ENCODE data around the gene KIR3DL3. TPM values are rescaled to one million over a fixed set of nuclear protein-coding genes. Genes with fewer than 3 reads are reported as not detected.

Gene KIR3DL3
- total and polyA plus RNA-seq, 2 experiments from 2014 or later = not detected

- peaks cover 4% of the 10 kb centered on the region for H3K27me3 Mint-ChIP-seq (ENCODE audit: insufficient read depth, low read depth, poor library complexity)
- H3K9me3 Mint-ChIP-seq = peaks cover 84% of the 10 kb centered on the region
- TF ChIP-seq CTCF (conservative IDR thresholded peaks at IDR 0.05; ENCODE audit: low read depth in 2 of 2) = no peak
- TF ChIP-seq, protein P1, sequence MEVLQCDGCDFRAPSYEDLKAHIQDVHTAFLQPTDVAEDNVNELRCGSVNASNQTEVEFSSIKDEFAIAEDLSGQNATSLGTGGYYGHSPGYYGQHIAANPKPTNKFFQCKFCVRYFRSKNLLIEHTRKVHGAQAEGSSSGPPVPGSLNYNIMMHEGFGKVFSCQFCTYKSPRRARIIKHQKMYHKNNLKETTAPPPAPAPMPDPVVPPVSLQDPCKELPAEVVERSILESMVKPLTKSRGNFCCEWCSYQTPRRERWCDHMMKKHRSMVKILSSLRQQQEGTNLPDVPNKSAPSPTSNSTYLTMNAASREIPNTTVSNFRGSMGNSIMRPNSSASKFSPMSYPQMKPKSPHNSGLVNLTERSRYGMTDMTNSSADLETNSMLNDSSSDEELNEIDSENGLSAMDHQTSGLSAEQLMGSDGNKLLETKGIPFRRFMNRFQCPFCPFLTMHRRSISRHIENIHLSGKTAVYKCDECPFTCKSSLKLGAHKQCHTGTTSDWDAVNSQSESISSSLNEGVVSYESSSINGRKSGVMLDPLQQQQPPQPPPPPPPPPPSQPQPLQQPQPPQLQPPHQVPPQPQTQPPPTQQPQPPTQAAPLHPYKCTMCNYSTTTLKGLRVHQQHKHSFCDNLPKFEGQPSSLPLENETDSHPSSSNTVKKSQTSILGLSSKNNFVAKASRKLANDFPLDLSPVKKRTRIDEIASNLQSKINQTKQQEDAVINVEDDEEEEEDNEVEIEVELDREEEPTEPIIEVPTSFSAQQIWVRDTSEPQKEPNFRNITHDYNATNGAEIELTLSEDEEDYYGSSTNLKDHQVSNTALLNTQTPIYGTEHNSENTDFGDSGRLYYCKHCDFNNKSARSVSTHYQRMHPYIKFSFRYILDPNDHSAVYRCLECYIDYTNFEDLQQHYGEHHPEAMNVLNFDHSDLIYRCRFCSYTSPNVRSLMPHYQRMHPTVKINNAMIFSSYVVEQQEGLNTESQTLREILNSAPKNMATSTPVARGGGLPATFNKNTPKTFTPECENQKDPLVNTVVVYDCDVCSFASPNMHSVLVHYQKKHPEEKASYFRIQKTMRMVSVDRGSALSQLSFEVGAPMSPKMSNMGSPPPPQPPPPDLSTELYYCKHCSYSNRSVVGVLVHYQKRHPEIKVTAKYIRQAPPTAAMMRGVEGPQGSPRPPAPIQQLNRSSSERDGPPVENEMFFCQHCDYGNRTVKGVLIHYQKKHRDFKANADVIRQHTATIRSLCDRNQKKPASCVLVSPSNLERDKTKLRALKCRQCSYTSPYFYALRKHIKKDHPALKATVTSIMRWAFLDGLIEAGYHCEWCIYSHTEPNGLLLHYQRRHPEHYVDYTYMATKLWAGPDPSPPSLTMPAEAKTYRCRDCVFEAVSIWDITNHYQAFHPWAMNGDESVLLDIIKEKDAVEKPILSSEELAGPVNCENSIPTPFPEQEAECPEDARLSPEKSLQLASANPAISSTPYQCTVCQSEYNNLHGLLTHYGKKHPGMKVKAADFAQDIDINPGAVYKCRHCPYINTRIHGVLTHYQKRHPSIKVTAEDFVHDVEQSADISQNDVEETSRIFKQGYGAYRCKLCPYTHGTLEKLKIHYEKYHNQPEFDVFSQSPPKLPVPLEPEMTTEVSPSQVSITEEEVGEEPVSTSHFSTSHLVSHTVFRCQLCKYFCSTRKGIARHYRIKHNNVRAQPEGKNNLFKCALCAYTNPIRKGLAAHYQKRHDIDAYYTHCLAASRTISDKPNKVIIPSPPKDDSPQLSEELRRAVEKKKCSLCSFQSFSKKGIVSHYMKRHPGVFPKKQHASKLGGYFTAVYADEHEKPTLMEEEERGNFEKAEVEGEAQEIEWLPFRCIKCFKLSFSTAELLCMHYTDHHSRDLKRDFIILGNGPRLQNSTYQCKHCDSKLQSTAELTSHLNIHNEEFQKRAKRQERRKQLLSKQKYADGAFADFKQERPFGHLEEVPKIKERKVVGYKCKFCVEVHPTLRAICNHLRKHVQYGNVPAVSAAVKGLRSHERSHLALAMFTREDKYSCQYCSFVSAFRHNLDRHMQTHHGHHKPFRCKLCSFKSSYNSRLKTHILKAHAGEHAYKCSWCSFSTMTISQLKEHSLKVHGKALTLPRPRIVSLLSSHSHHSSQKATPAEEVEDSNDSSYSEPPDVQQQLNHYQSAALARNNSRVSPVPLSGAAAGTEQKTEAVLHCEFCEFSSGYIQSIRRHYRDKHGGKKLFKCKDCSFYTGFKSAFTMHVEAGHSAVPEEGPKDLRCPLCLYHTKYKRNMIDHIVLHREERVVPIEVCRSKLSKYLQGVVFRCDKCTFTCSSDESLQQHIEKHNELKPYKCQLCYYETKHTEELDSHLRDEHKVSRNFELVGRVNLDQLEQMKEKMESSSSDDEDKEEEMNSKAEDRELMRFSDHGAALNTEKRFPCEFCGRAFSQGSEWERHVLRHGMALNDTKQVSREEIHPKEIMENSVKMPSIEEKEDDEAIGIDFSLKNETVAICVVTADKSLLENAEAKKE (CRISPR knock-in tag; IDR thresholded peaks at IDR 0.05) = no peak
- no peak for TF ChIP-seq POLR2AphosphoS5 (IDR thresholded peaks at IDR 0.05; ENCODE audit: low read depth)
- no peak for TF ChIP-seq NANOG (IDR thresholded peaks at IDR 0.05; ENCODE audit: borderline replicate concordance)
- TF ChIP-seq ZNF331 (CRISPR knock-in tag; IDR thresholded peaks at IDR 0.05; ENCODE audit: low read depth) = no peak
- TF ChIP-seq ETS1 (IDR thresholded peaks at IDR 0.05) = no peak
- no peak for TF ChIP-seq EZH2 (IDR thresholded peaks at IDR 0.05; ENCODE audit: low read depth, unreplicated experiment)
- TF ChIP-seq ZNF114 (CRISPR knock-in tag; IDR thresholded peaks at IDR 0.05) = no peak
- no peak for TF ChIP-seq REST (IDR thresholded peaks at IDR 0.05; ENCODE audit: unreplicated experiment)
- no peak for TF ChIP-seq CREB1 (CRISPR knock-in tag; IDR thresholded peaks at IDR 0.05; ENCODE audit: low read depth)
- TF ChIP-seq STAT1 (IDR thresholded peaks at IDR 0.05; ENCODE audit: unreplicated experiment) = no peak
- Histone ChIP-seq H3K9me2 (ENCODE audit: insufficient read depth) (no peaks in the 10 kb centered on the region), H4K20me1 (replicated peaks; ENCODE audit: insufficient read depth) (no peaks in the 10 kb centered on the region), H3K79me2 (replicated peaks; ENCODE audit: insufficient read depth) (no peaks in the 10 kb centered on the region), H3K4me3 (no peak overlapping the region), H3K4me2 (no peak overlapping the region), H3K36me3 (ENCODE audit: insufficient read depth) (peaks cover 3% of the 10 kb centered on the region; the same call in 1 of the 2 replicates), H3K27me3 (ENCODE audit: insufficient read depth) (no peaks in the 10 kb centered on the region), H3K27ac (ENCODE audit: low read depth) (no peak overlapping the region), H2AFZ (no peak overlapping the region), H3K4me1 (ENCODE audit: insufficient read depth) (no peaks in the 10 kb centered on the region), H3F3A (replicated peaks; ENCODE audit: low read depth) (no peaks in the 10 kb centered on the region)
- no peak for DNase-seq (ENCODE audit: low spot score)
- H3K4me1 Mint-ChIP-seq = no peaks in the 10 kb centered on the region
- H3K4me3 Mint-ChIP-seq = no peak overlapping the region
- no peak overlapping the region for H3K27ac Mint-ChIP-seq
- no peak for ATAC-seq
- peaks cover 31% of the 10 kb centered on the region; the same call in 2 of the 3 replicates for H3K36me3 Mint-ChIP-seq (ENCODE audit: low read depth)
These were observed 16.3 kb upstream of the KIR3DL3 start for GRCh38 chr19:54707962-54708361.

Data from GM23338 (cell line).